ENCODE data around the gene IGF2R.

IGF2R gene

DNA sequence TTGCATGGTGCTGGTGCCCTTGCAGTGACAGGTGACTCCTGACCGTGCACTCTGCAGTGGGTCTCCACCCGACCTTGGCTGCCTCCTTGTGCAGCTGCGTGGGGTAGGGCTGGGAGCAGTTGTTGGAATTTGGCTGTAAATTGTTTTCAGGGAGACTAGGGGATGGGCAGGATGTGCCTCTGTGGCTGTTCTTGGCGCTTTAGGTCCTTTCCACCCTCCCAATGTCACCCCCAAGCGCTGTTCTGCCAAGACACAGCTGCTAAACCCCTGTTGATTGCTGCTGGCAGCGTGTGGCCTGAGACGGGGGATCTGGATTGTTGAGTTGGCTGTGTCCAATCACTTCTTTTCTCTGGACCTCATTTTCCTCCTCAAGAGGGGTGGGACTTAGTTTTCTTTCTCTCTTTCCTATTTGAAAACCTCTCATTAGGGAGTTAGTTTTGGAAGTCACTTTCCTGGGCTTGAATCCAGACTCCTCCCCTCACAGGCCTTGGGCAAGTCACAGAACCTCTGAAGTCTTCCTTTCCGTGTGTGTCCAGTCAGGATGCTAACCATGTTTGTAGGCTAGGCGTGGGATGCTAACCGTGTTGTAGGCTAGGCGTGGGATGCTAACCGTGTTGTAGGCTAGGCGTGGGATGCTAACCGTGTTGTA lies 8.5 kb downstream of the IGF2R start:
- peak; percentile 25 for DNase-seq (ENCODE audit: low read depth, low spot score)

DNA sequence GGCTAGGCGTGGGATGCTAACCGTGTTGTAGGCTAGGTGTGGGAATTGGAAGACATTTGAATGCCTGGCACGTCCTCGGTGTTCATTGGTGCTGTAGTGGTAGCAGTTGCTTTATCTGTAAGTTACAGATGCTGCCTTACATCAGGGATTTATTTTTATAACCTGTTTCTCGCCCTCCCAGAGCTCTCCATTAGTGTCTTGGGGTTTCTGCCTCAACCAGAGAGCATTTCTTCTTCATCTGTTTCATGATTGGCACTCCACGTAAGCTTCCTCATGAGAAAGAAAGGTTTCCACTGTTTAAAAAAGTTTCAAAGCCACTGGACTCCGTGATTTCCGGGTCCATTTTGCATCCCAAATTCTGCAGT lies 9.0 kb downstream of the IGF2R start:
- DNase-seq (ENCODE audit: low read depth, low spot score), result no peak

DNA sequence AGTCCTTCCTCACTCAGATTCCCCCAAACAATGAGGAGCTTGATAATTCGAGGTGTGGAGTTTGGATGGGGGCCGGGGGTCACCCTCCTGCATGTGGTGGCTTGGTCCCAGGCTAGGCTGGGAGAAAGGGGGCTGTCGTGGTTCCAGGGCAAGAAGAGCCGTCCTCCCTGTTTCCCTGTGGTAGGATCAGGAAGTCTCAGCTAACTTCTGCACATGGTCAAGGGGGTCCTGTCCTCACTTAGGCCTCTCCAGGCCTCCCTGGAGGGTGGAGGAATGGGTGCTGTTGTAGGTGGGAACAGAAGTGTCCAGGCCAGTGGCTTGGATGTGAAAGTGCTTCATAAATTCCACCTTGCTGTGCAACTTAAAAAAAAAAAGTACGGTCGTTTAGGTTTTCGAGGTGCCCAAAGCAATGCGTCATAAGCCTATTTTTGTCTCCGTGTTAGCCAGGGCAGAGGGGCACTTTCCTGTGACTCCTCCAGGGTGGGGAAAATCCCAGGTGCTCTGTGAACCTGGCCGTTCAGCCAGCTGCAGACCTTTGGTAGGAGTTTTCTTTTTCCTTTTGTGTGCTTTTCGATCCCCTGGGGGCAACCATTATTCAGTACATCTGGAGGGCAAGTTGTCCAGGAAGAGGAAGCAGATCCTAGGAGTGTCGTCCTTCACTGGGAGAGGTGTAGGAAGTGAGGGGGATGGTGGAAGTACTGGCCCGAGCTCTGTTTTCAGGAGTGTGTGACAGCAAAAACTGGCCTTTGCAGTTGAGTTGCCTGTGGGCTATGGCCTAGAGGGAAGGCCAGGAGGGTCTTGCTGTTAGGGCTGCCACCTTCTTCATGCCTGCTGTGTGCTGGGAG lies 9.6 kb downstream of the IGF2R start:
- DNase-seq (ENCODE audit: low read depth, low spot score), result peak; percentile 67

DNA sequence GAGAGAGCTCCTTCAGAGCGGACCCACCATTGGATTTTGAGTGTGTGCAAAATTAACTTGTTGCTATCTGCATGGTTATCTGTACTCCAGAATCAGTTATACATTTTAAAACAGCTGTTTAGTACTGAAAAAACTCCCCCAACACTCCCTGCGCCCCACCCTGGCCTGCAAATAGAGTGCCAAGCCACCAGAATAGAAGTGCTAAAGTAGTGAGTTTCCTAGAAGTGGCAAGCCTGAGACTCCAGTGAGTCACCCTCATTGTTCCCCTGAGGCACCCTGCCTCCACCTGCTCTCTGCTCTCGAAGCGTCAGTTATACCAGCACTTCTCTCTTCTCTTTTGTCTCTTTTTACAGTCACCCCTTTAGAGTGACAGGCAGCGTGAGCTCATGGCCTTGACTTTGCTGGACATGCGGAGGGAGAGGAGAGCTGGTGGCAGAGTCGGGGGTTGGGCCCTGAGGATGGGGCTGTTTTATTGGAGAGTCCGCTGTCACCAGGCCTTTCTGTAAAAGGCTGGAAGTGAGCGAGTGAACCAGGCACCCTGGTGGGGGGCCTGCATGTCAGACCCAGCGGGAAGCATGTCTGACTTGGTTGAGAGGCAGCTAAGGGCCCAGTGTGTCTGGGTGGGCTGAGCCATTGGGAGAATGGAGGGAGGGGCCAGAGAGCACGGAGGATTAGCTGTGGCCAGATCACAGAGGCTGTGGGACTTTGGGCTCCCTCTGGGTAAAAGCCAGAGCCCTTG lies 10.4 kb downstream of the IGF2R start:
- peak; percentile 72 for DNase-seq (ENCODE audit: low read depth, low spot score)

DNA sequence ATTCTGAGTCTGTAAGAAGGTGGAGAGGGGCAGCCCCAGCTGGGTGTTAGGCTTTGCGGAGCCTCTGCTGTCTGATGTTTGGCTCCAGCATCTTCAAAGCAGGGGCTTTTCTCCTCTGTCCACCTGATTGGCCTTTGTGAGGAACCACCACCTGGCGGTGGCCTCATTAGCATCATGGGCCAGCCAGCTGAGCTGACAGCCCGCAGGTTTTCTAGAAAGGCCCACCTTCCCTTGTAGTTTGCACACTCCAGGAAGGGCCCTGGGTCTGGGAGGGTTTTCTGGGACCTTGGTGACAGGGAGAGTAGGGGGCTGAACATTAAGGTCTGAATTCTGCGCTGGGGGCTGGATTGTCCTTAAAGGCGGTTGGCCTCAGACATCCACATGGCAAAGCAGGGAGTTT lies 11.6 kb downstream of the IGF2R start:
- DNase-seq (ENCODE audit: low read depth, low spot score), result no peak

DNA sequence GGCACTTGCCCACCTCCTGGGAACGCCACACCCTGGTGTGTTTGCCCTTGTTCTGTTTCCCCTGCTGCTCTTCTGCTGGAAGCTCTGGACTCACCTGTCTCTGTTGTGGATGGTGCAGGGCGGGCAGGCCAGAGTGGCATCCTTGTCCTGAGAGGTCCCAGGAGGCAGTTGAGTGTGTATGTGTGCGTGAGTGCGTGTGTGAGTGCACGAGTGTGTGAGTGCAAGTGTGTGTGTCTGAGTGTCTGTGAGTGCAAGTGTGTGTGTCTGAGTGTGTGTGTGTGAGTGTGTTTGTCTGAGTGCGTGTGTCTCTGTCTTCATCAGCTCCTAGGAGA lies 12.2 kb downstream of the IGF2R start:
- DNase-seq (ENCODE audit: low read depth, low spot score), result no peak

DNA sequence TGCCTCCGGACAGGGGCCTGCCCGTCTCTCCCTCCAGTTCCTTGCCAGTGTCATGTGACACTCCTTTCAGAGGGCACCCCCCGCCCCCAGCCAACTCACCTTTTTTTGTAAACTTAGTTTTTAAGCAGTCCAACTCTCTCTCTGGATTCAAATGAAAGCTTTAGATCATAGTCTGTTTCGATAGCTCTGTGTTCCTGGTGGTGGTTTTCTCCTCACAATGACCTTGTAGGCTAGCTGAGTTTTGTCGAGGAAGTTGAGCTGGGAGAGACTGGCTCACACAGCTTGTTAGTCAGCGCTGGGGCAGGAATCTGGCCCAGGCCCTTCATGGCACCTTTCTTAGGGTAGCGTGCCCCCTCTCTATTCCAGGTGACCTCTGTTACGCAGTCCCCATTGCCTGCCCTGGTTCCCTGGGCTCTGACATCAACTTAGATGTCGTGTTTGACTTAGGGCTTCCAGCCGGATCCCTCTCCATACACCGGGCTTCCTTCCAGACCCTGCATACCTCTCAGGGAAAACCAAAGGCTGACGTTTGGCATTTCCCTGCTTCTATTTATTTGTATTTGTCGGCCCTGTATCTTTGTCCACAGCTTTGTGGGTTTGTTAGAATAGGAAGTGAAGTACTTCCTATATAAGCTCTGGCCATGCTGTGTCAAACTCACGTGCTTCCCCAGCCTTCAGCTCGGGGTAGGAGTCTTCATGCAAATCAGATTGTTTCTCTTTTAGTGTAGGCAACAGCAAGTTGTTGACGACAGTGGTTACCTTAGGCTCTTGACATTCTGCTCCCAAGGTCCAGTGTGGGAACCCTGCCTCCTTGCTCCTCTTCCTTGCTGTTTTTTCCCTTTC lies 12.7 kb downstream of the IGF2R start:
- DNase-seq (ENCODE audit: low read depth, low spot score), result no peak

DNA sequence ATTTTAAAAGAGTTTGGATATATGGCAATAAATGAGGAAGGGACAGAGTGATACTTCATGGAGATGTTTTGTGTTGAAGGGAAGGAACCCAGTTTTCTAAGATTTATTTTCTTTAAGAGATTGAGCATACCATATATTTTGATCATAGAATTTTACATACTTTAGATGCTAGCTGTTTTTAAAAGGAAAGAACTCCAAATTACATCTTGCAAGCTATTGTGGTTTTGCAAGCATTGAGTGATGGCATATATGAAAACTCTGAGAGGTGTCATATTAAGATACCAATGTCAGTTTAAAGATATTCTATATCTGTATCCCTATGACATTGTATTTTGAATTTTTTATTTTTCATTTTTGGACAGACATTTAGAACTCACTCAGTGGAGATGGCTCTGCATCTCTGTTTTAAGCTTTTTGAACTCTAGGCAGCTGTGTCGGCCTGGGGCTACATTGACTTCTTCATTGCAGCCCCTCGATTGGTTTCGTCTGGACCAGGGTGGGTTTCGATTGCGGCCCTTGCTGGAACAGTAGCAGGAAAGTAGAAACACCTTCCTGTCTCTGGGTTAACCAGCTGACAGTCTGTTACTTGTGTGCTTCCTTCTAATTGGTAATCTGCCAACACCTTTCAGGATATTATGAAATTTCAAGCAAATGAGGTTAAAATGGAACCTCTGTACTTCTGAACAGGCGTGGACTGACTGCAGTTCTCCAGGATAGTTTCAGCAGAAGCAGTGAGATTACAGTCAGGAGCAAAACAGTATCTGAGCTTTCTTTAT lies 14.0 kb downstream of the IGF2R start:
- DNase-seq (ENCODE audit: low read depth, low spot score), result no peak

DNA sequence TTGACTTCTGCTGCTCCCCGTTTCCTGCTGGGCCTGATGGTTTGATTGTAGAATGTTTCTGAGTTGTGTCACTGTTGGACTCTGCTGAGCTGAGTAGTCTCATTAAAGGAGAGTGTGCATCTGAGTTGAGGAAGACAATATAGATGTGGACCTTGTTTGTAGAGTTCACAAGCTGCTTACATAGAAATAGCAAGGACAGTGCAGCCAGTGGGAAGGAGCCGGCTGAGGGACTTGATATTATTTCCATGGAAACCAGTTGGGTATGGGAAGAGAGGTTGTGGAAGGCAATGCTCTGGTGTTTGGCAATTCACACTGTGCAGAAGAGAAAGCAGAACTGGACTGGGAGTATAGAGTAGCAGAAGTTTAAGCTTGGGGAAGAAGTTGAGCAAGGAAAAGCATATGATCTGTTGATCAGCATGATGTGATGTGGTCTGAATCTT lies 14.8 kb downstream of the IGF2R start:
- no peak for DNase-seq (ENCODE audit: low read depth, low spot score)

DNA sequence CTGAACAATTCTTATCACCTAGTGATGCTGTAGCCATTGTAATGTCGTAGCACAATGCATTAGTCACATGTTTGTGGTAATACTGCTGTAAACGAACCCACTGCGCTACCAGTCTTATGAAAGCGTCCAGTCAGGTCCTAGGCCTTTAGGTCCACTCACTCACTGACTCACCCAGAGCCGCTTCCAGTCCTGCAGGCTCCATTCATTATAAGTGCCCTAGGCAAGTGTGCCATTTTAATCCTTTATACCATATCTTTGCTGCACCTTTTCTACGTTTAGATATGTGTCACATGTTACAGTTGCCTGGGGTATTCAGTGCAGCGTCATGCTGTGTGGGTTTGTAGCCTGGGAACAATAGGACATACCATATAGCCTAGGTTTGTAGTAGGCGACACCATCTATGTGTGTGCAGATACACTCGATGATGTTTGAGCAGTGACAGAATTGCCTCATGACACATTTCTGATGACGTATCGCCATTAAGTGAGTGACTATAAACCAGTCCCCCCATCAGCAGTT lies 15.4 kb downstream of the IGF2R start:
- no peak for DNase-seq (ENCODE audit: low read depth, low spot score)

DNA sequence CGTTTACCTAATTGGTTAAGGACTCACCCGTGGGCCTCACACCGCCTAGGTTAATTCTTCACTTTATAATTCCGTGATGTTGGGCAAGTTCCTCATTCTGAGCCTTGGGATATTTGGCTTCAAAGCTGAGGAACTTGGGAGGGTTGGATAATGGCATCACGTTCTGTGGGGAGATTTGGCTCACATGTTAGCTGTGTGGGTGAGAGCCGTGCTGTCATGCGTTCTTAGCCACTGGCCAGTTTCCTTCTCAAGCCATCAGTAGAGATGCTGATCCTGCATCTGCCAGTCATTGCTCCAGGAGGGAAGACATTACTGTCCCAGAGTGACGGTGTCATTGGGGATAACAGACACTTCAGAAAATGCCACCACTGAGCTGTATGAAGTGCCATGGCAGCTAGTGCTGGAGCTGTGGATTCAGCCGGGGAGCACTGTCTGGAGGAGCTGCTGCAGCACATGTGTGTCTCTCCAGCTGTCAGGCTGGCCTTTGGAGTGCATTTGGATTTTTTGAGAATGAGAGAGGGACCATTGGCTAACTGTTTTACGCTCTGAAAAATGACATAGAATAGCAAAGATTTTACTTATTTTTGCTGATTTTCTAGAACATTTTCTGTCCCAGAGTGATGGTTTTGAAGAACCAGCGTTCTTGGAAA lies 16.5 kb downstream of the IGF2R start:
- DNase-seq (ENCODE audit: low read depth, low spot score), result no peak

DNA sequence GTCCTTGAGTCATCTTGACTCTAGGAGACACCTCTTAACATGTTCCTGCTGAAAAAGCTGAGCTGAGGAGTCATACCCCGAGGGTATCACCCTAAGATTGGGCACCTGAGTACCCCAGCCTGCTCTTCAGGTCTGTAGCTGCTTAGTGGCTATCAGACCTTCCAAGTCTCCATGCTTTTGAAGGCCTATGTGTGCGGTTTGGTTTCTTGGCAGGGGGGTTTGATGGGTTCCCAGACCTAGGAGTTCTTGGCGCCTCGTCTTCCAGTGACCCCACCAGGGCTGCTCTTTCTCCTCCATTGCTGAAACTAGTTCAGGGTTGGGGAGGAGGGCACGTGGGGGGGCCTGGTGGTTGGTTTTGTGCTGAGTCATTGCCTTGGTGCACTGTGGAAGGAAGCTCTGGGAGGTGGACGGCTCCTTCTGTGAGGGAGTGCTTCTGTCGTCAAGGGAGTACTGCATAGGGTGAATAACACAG lies 20.1 kb downstream of the IGF2R start:
- DNase-seq (ENCODE audit: low read depth, low spot score), result no peak

DNA sequence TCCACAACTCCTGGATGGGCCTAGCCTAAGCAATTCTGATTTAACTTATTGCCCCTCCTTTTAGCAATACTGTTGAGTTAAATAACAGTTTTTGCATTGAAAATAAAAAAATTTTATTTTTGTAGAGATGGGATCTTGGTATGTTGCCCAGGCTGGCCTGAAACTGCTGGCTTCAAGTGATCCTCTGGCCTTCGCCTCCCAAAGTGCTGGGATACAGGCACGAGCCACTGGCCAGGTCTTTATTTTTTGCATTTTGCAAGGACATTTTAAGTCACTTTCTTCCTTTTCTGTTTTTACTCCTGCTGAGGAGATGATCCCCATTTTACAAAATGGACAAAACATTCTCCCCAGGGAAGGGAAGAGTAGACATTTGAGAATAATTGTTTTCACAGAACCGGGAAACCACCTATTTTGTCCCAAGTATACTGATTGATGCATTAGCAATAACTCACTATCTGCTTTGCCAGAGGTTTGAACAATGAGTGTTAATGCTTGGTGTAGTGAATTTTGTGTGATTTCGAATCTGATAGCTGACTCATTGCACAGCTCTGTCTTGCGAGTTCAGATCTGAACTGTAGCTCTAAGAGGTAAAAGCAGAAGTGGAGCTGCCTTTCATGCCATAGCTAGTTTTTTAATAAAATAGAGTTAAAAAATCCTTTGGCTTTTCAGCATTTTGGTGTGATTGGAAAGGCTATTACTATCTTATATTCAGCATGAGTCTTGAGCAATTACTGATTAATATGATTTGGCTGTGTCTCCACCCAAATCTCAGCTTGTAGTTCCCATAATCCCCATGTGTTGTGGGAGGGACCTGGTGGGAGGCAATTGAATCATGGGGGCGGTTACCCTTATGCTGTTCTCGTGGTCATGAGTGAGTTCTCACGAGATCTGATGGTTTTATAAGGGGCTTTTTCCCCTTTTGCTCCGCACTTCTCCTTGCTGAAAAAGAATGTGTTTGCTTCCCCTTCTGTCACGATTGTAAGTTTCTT lies 20.9 kb downstream of the IGF2R start:
- no peak for DNase-seq (ENCODE audit: low read depth, low spot score)

DNA sequence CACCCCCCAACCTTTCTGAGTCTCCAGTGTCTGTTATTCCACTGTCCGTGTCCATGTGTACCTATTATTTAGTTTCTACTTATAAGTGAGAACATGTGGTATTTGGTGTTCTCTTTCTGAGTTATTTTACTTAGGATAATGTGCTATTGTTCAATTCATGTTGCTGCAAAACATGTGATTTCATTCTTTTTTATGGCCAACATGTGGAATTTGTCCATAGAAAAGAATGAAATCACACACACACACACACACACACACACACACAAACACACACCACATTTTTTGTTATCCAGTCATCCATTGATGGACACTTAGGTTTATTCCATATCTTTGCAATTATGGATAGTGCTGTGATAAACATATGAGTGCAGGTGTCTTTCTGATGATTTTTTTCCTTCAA lies 23.5 kb downstream of the IGF2R start:
- DNase-seq (ENCODE audit: low read depth, low spot score), result no peak

DNA sequence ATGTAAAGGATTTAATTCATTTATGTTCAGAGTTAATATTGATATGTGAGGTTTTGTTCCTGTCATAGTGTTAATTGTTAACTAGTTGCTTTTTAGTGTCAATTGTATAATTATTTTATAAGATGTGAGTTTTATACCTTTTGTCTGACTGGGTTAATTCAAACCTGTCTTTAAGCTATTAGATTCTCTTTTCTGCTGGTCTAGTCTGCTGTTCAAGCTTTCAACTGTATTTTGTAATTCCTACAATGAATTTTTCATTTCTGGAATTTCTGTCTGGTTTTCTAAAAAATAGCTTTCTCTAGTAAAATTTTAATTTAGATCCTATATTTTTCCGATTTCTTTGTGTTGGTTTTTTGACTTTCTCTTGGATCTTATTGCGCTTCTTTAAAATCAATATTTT lies 26.5 kb downstream of the IGF2R start:
- no peak for DNase-seq (ENCODE audit: low read depth, low spot score)

DNA sequence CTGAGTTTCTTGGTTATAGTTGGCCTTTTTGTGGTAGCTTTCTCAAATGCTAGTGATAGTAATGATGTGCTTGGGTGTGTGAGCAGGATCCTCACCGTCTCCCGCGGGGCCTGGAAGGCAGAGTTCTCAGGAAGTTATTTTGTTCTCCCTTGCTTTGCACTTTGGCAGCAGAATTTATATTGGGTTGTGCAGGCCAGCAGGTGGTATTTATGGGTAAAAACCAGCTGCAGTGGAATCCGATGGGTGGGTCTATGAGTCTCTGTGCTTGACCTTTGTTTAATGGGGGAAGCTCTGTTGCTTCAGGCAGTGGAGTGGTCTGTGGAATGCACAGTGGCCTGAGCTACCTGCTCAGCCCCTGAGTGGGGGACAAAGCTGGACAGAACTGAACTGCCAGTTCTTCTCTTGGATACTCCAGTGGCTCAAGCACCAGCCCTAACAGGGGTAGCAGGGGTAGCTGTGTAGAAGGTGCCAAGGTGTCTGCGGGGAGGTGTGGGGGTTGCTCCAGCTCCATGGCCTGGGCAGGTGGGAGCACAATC lies 27.3 kb downstream of the IGF2R start:
- DNase-seq (ENCODE audit: low read depth, low spot score), result no peak

DNA sequence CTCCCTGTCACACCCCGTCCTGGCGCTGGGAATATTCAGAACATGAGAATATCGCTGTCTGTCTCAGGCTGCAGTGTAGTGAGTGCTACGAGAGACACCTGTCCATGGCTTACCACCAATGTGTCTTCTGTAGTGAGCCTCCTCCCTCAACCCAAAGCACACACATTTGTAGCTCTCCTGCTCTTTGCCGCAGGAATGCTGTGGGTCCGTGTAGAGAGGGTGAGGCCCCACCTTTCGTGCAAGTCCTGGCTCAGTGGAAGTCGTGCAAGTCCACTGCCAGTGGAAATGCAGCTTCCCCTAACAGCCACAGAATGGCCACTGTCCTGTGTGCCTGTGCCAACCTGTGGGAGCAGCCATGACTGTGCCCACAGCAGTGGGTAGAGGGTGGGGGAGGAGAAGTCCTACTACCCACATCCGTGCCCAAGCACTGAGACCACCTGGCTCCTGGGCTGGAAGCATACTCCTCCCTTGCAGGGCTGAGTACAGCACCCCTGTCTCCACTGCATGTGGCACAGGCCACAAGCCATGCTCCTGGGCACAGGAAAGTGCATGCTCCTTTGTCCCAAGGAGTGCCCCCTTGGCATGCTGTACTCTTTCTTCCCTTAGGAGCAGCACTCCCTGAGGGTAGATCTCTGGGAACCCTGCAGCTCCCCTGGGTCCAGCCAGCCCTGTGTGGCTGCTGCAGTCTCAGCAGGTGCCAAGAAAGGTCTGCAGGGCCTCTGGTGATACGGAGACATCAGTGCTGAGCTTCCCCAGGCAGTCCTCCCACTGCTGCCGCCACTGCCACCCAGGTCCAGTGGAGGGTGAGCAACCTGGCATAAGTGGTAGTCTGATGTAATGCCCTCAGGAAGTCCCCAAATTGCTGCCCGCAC lies 28.0 kb downstream of the IGF2R start:
- no peak for DNase-seq (ENCODE audit: low read depth, low spot score)

All from ELF-1 (cell line).